CD14-positive monocyte (primary cell): ENCODE data around the gene KSR2. TPM values are rescaled to one million over a fixed set of nuclear protein-coding genes. Genes with fewer than 3 reads are reported as not detected.

Experiments
- DNase-seq, 3 donors: peaks; one replicate each; pipeline ENCODE4 v3.0.0-alpha.2; 2011 to 2022
- H2AFZ ChIP-seq: 2 replicates; pipeline ENCODE4 v1.6.0; 2012; ENCODE audit warnings: mild to moderate bottlenecking, low read depth, low read length, inconsistent platforms; ENCODE audit not compliant: insufficient read depth, poor library complexity, severe bottlenecking
- H3K27ac ChIP-seq, 2 donors: 1 replicate in 1 of 2; 2 replicates in 1 of 2; pipeline ENCODE4 v1.5.1; 2012 to 2013; ENCODE audit warnings: low read length in 2 of 2, control low read depth in 1 of 2, inconsistent platforms in 1 of 2, low read depth in 1 of 2, mild to moderate bottlenecking in 1 of 2
- H3K27me3 ChIP-seq, 2 donors: one replicate each; pipeline versions ENCODE4 v1.6.0 to v1.6.1; 2011 to 2013; ENCODE audit warnings: low read length in 2 of 2; ENCODE audit not compliant: control insufficient read depth in 2 of 2, insufficient read depth in 2 of 2
- H3K36me3 ChIP-seq, 2 donors: replicated peaks in 1 of 2; 1 replicate in 1 of 2; 2 replicates in 1 of 2; pipeline versions ENCODE4 v1.5.1 to v1.6.1; 2012 to 2013; ENCODE audit warnings: low read length in 2 of 2, control low read depth in 1 of 2, inconsistent platforms in 1 of 2, mild to moderate bottlenecking in 1 of 2; ENCODE audit not compliant: insufficient read depth in 2 of 2, control insufficient read depth in 1 of 2
- H3K4me1 ChIP-seq, 2 donors: 1 replicate in 1 of 2; 2 replicates in 1 of 2; pipeline versions ENCODE4 v1.5.1 to v1.6.1; 2012 to 2013; ENCODE audit warnings: low read length in 2 of 2, control low read depth in 1 of 2, inconsistent platforms in 1 of 2, mild to moderate bottlenecking in 1 of 2, moderate library complexity in 1 of 2; ENCODE audit not compliant: insufficient read depth in 2 of 2, control insufficient read depth in 1 of 2
- H3K4me2 ChIP-seq: replicated peaks from 2 replicates; pipeline ENCODE3; 2012; ENCODE audit warnings: low read length, moderate library complexity, mild to moderate bottlenecking; ENCODE audit not compliant: poor library complexity, severe bottlenecking; ENCODE audit errors: extremely low read depth
- H3K4me3 ChIP-seq, 3 experiments: fragments of 200-600 bp in 1 of 3; sonication (generic) in 1 of 3; replicated peaks in 1 of 3; 1 replicate in 2 of 3; 2 replicates in 1 of 3; pipeline ENCODE4 v1.5.1; 2011 to 2013; ENCODE audit warnings: low read length in 3 of 3, mild to moderate bottlenecking in 3 of 3, control low read depth in 2 of 3, low read depth in 2 of 3, inconsistent platforms in 1 of 3, moderate library complexity in 1 of 3
- H3K79me2 ChIP-seq: 2 replicates; pipeline ENCODE4 v1.6.0; 2012; ENCODE audit warnings: mild to moderate bottlenecking, control low read depth, inconsistent platforms, low read length, moderate library complexity; ENCODE audit not compliant: insufficient read depth
- H3K9ac ChIP-seq: 2 replicates; pipeline ENCODE4 v1.6.0; 2017; ENCODE audit warnings: low read length, mild to moderate bottlenecking; ENCODE audit not compliant: insufficient read depth, poor library complexity, severe bottlenecking
- H3K9me3 ChIP-seq, 2 donors: replicated peaks in 1 of 2; 1 replicate in 1 of 2; 2 replicates in 1 of 2; pipeline versions ENCODE4 v1.5.1 to v1.6.1; 2012 to 2013; ENCODE audit warnings: low read length in 2 of 2, control low read depth in 1 of 2; ENCODE audit not compliant: control insufficient read depth in 1 of 2, insufficient read depth in 1 of 2
- H4K20me1 ChIP-seq: 2 replicates; pipeline ENCODE4 v1.6.0; 2012; ENCODE audit warnings: mild to moderate bottlenecking, low read length, control low read depth, moderate library complexity; ENCODE audit not compliant: insufficient read depth
- H3K27ac Mint-ChIP-seq, 7 donors: one replicate each; pipeline ENCODE4 v1.8.0; 2020; ENCODE audit warnings: mild to moderate bottlenecking in 7 of 7, mixed read lengths in 7 of 7, moderate library complexity in 6 of 7, inconsistent platforms in 2 of 7
- H3K27me3 Mint-ChIP-seq, 3 donors: one replicate each; pipeline ENCODE4 v1.8.0; 2021 to 2022; ENCODE audit warnings: low read depth in 3 of 3, mild to moderate bottlenecking in 3 of 3, mixed read lengths in 3 of 3, moderate library complexity in 3 of 3, inconsistent platforms in 1 of 3
- H3K36me3 Mint-ChIP-seq, 2 donors: one replicate each; pipeline ENCODE4 v1.8.0; 2020; ENCODE audit warnings: mixed read lengths in 2 of 2, inconsistent platforms in 1 of 2, mild to moderate bottlenecking in 1 of 2
- H3K4me1 Mint-ChIP-seq: one replicate; pipeline ENCODE4 v1.8.0; 2020; ENCODE audit warnings: mild to moderate bottlenecking, mixed read lengths
- H3K4me3 Mint-ChIP-seq, 2 donors: one replicate each; pipeline ENCODE4 v1.8.0; 2020; ENCODE audit warnings: mild to moderate bottlenecking in 2 of 2, mixed read lengths in 2 of 2, moderate library complexity in 1 of 2
- H3K9me3 Mint-ChIP-seq, 7 donors: one replicate each; pipeline ENCODE4 v1.8.0; 2020 to 2022; ENCODE audit warnings: mixed read lengths in 7 of 7, mild to moderate bottlenecking in 6 of 7, moderate library complexity in 6 of 7, inconsistent platforms in 2 of 7
- CTCF ChIP-seq: fragments of 200-600 bp; IDR thresholded peaks from one replicate; pipeline ENCODE4 v1.8.0; 2022; ENCODE audit warnings: antibody characterized with exemption, mild to moderate bottlenecking
- WGBS: methylation state at CpG from one replicate; pipeline ENCODE4 v1.1.5; 2013; ENCODE audit warnings: missing lambda C conversion rate; ENCODE audit not compliant: insufficient coverage; 5-methylcytosine and 5-hydroxymethylcytosine counted together
- intact Hi-C, 2 donors: fragments of 100-400 bp; cut with micrococcal nuclease; formaldehyde crosslinking; loops; one replicate each; pipeline versions ENCODE4 v1.15.0 to v1.15.1; 2023
- polyA plus RNA-seq, 3 donors: library from polyadenylated mRNA; depleted of rRNA in 1 of 3; unstranded in 2 of 3; stranded (reverse) in 1 of 3; fragments of 300-500 nt in 2 of 3; fragments of >200 nt in 1 of 3; fragmentation: Illumina TruSeq in 2 of 3; gene quantifications; 1 replicate in 2 of 3; 2 replicates in 1 of 3; pipeline ENCODE4 v1.2.3, GENCODE V29; 2012 to 2021

KSR2 gene
- polyA plus RNA-seq, 3 donors, result not detected

GRCh38 chr12:117538032-117538690, 430.6 kb downstream of the KSR2 start:
- H3K27ac ChIP-seq, result no peak overlapping the region
- no peak for TF ChIP-seq CTCF
- H3K4me1 Mint-ChIP-seq, result peaks cover 4% of the 10 kb centered on the region
- H3K9me3 Mint-ChIP-seq, result peaks cover 0 to 5% (median 0%) of the 10 kb centered on the region in 7 donors
- no peaks in the 10 kb centered on the region for H3K79me2 ChIP-seq
- no peaks in the 10 kb centered on the region for H4K20me1 ChIP-seq
- no peaks in the 10 kb centered on the region for H3K36me3 Mint-ChIP-seq
- H3K4me3 Mint-ChIP-seq, result no peak overlapping the region
- no peak overlapping the region for H3K27ac Mint-ChIP-seq
- H3K36me3 ChIP-seq, result no peaks in the 10 kb centered on the region
- intact Hi-C loops, result no loop called here
- H3K27me3 ChIP-seq, result peaks cover under 1 to 10% of the 10 kb centered on the region in 2 donors
- no peak overlapping the region for H3K4me3 ChIP-seq
- no peak overlapping the region for H3K4me2 ChIP-seq
- H3K4me1 ChIP-seq, result peaks cover 0 to 7% of the 10 kb centered on the region in 2 donors
- H3K9ac ChIP-seq, result no peak overlapping the region
- H3K9me3 ChIP-seq, result no peaks in the 10 kb centered on the region
- peaks cover 23 to 43% (median 30%) of the 10 kb centered on the region in 3 donors for H3K27me3 Mint-ChIP-seq
- 88% methylated on average over 4 of the region's 8 CpGs for WGBS
- no peak overlapping the region for H2AFZ ChIP-seq
- no peak for DNase-seq

- Mint-ChIP-seq H3K9me3 (peaks cover 0 to 5% (median 2%) of the 10 kb centered on the region in 7 donors), H3K27me3 (peaks cover 24 to 38% (median 25%) of the 10 kb centered on the region in 3 donors), H3K27ac (peak overlapping the region in 1 of 7 donors; percentile 23), H3K36me3 (no peaks in the 10 kb centered on the region), H3K4me3 (no peak overlapping the region), H3K4me1 (peaks cover 4% of the 10 kb centered on the region)
- intact Hi-C loops, result no loop called here
- Histone ChIP-seq H4K20me1 (no peaks in the 10 kb centered on the region), H3K27me3 (peaks cover 8 to 16% of the 10 kb centered on the region in 2 donors), H3K4me3 (no peak overlapping the region), H3K9ac (no peak overlapping the region), H3K4me2 (no peak overlapping the region), H3K27ac (no peak overlapping the region), H3K4me1 (peaks cover 0 to 7% of the 10 kb centered on the region in 2 donors), H3K9me3 (no peaks in the 10 kb centered on the region), H3K79me2 (no peaks in the 10 kb centered on the region), H3K36me3 (no peaks in the 10 kb centered on the region), H2AFZ (no peak overlapping the region)
- WGBS, result 73% methylated on average over 4 of the region's 6 CpGs
- DNase-seq, result no peak
- no peak for TF ChIP-seq CTCF
These were observed 435.1 kb downstream of the KSR2 start for GRCh38 chr12:117533687-117534086.
